Umbilical cord (tissue), 2 donors: ENCODE data around the gene ACSS3. TPM values are rescaled to one million over a fixed set of nuclear protein-coding genes. Genes with fewer than 3 reads are reported as not detected.

ENCODE experiments used
- DNase-seq: peaks from one replicate; pipeline ENCODE4 v3.0.0-alpha.2; 2015; ENCODE audit warnings: low spot score
- total RNA-seq: library from RNA; depleted of rRNA; stranded (reverse); fragments of >200 nt; gene quantifications from one replicate; pipeline ENCODE4 v1.2.3, GENCODE V29; 2014; ENCODE audit warnings: low replicate concordance; ENCODE audit not compliant: insufficient read depth

ACSS3 gene
- total RNA-seq, 1 donor from 2014 or later = 32.0 TPM

DNA sequence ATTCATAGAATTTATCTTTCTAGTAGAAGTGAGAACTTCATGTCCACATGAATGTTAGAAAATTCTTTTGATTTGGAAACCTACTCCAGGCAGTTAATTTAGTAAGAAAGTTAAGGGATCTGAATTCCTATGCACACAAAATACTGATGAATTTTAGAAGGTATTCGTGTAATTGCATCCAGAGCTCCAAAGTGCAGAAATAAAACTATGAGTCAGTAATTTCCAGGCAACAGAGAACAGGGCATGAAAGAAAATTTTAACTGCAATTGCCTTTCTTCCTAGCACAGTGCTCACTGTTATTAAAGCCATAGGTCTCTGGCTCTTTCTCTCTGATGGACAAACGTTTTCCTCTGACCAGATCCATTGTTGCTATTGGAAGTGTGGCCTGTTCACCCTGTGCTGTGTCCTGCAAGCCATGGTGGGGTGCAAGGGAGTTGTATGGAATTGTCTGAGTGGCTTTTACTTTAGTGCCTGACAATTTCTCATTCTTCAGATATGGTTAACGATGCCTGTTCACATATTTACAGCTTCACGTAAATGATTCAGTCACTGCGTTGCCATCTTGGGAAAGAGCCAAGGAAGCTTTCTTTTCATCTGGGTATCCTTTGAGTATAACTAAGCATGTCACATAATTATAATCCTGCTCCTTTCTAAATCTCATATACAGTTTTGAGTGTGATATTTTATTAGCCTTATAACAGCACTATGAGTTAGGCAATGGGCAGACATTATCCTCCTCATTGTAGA lies 145.1 kb downstream of the ACSS3 start:
- DNase-seq = no peak

DNA sequence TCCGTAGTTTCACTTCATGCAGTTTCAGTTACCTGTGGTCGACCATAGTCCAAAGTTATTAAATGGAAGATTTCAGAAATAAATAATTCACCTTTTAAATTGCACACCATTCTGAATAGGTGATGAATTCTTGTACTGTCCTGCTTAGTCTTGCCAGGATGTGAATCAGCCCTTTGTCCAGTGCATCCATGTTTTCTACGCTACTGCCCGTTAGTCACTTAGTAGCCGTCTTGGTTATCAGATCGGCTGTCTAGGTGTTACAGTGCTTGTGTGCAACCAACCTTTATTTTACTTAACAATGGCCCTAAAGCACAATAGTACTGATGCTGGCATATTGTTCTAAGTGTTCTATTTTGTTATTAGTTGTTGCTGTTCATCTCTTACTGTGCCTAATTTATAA lies 146.7 kb downstream of the ACSS3 start:
- no peak for DNase-seq

DNA sequence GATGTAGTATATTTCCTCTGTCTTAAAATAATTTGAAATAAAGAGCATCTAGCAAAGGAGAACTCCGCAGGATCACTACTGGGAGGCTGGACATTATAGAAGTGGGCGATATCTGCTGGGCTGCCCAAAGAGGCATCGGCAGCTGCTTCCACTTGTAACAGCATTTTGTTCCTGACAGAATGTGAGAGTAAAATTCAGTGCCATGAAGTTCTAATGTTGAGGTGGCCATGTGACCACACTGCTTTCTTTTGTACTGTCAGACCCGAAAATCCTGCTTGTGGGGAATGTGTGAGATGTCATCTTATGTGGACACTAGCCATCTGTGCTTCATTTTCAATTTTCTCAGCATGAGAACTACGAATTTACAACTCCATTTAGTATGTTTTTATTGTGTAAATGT lies 151.9 kb downstream of the ACSS3 start:
- no peak for DNase-seq

DNA sequence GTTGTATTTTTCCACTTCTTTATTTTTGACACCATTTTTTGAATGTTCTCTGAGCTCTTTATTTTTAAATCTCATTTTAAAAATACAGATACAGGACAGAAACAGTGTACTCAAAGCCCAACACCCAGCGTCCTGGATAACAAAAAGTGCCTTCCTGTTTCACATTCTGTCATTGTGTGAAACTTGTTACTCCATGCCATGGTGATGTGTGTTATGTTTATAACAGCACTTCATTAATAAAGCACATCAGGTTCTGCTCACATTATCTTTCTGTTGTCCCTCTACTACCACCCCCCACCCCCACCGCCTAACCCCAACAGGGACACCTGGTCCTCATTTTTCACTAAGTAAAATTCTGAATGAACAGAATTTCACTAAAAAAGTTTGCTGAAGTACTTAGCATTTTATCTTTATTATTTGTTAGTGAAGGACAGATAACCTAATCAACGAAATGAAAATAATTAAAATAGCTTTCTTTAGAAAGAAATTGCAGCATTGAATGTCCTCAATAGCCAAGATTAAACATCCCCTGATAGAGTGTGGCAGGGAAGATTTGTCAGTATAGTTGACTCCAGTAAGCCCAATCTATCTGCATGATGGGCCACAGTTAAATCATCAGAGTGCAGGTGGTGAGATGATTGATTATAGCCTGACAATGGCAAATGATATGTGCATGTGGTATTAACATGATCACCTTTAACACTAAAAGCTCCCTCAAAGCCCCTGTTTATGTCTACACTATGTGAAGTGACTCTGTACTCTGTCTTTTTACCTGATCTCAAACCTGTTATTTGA lies 153.9 kb downstream of the ACSS3 start:
- DNase-seq = no peak

DNA sequence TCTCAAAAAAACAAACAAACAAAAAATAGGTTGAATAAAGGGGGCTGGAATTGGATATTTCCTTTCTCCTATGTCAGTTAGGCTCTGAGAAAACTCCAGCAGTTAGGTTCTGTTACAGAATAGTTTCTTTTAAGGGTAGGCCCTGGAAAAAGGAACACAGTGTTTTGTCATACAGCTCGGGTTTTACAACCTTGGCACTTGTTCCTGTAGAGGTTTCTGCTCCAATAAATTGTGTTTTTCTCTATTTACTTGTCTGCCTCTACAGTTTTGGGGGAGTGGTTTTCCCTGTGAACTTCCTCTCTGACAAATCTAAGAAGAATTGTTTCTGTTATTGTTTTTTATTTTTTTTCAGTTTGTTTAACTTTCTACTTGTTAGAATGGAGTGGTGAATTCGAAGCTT lies 167.6 kb downstream of the ACSS3 start:
- DNase-seq = peak; percentile 10

DNA sequence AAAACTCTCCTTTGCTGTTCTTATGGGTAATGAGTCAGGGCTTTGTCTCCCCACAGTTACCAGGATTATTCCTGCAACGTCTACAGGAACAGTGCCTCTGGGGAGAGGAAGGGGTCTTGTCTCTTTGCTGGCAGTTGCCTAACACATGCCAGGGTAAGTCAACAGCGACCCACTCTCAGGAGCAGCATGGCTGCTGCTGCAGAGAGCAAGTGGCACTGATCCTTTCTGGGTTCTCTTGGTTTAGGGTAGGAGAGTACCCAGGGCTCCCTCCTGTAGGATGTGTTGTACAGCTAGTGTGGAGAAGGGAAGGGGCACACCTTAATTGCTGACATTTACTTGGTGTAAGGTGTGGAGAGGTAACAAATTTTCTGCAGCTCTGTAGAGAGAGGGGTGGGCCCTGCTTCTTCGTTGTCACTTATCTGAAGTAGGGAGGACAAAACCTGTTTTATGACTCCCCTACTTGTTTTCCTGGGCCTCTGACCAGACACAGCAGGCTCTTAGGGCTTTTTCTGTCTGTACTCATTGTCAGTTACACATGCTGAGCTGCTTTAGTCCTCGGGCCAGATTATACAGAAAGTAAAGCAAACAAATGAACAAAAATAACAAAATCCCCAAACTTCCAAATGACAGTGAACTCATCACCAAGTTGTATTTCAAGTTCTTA lies 168.2 kb downstream of the ACSS3 start:
- peak; percentile 23 for DNase-seq

DNA sequence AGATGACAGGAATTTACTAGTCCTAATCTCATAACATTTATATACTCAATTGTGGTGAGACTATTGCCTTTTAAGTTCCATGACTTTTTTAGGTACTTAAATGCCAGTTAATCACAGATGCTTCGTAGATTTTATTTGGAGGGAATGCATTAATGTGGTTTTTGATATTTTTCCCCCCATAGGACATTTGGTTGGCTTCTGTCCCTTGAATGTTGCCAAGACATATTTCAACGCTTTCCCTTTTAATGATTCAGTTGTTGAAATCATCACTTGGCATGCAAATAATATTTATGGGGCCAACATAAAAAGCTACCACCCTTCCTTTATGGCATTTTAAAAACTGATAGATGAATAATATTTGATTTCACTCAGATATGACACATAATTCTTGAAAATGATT lies 172.1 kb downstream of the ACSS3 start:
- no peak for DNase-seq

DNA sequence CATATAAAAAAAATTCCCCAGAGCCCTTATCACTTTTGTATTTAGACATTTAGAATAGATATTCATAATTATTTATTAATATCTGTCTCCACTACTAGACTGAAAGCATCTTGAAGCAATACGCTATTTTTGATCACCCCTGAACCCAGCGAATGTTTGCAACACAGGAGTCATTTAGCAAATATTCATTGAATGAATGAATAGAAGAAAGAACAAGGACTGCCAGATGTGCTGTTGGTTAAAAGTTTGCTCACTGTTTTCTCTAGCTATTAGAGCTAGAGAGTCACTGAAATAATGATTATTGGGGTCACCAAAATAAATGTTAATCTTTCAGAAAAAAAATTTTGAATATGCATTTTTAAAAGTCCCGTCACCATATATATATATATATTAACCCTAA lies 174.3 kb downstream of the ACSS3 start:
- no peak for DNase-seq

DNA sequence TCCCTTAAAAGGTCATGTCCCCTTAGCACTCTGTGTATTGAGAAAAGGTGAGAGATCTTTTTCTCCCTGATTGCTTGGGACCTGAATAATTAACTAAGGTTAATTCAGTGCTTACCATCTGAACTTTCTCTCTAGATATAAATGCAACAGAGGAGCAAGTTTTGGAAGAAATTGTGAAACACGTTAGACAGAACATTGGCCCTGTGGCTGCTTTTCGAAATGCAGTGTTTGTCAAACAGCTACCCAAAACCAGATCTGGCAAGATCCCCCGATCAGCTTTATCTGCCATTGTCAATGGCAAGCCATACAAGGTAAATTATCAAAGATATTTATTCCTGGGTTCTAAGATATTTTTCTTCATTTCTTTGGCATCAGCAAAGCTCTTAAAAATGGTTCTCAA lies 175.5 kb downstream of the ACSS3 start:
- no peak for DNase-seq

DNA sequence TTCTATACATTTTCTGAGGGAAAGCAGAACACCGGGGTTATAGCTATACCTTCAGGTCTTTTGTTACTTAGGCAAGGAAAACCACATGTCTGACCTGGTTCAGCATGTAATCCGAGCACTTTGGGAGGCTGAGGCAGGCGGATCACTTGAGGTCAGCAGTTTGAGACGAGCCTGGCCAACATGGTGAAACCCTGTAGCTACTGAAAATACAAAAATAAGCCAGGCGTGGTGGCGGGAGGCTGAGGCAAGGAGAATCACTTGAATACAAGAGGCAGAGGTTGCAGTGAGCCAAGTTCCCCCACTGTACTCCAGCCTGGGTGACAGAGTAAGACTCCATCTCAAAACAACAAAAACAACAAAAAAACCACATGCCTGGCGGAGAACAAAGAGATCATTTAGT lies 177.6 kb downstream of the ACSS3 start:
- DNase-seq = no peak

DNA sequence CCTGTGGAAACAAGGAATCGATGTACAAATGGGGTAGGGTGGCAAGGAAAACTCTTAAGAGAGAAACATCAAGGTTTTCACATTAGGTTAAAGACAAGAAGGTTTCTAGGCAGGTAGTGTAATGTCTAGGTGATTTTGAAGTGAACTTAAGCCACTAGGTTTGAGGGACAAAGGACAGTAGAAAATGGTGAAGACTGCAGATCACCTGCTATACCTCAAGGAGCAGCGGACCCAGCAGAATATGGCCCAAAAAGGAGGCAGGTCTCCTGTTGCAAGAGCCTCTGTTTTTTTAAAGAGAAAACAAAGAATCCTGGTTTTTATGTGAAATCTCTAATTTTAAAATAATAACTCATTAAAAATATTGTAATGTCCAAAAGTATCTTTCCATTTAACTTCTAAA lies 178.1 kb downstream of the ACSS3 start:
- DNase-seq = no peak

DNA sequence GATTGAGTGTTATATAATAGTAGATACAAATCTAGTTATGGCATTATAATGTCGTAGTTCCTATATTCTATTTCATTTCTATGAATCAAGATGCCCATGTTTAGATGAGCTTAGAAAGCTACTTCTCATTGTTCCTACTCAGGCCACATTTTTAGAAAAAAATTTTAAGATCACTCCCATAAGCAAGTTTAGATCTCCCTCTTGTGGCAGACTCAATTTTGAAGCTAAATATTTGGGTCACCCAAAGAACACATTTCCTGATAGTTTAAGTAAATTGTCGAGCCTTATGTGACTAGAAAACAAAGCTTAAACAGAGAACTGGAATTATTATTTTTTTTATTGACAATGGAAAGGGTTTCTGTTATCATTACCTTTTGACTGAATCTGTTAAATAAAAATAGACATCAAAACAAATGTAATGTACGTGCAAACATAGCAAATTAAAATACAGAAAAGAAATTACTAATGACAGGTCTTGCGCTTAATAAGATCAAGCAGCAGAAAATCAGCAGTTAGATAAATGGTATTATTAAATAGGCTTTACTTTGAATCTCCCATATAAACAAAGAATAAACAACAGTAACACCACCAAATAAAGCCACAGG lies 180.2 kb downstream of the ACSS3 start:
- DNase-seq = peak; percentile 76

DNA sequence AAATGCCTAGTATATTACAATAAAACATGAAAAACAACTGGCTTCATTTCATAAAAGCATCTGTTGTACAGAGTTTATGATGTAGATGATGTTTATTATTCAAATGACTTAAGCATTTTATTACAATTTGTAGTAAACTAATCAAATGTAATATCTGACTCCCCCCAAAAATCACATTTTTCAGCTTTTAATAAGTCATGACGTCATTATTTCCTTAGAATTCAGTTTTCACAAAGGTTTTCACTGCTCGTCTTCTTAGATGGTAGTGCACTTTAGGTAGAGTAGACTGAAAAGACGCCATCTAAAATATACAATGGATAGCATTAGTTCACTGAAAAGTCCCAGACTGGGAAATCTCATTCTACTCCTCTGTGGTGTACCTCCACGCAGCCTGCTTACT lies 181.5 kb downstream of the ACSS3 start:
- DNase-seq = no peak

DNA sequence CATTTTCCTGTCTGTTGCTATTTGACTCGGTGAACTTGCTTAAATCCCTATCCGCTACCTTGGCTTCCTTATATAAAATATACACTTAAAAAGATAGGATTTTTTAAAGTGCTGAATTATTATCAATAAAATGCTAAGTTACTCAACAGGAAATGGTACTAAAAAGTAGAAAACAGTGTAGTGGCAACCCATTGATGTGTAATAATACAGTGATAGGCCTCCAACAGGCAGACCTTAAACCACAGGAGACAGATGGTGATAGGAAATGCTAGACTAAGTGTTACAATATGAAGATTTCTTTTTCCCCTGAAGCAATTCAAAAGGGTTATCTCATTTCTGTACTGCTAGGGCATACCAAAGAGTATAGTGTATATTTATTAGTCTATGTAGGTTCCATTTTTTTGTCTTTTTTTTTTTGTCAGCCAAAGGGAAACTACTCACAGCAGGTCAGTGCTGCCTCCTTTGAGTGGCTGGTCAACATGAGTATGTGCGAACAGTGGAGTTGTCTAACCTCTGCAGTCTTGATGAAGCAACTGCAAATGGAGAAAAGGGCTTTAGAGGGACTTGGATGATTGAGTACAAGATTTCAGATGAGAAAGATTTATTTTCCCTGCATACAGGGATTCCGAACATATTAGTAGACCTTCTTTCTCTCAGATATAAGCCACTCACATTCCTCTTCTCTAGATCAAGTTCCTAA lies 183.8 kb downstream of the ACSS3 start:
- no peak for DNase-seq

DNA sequence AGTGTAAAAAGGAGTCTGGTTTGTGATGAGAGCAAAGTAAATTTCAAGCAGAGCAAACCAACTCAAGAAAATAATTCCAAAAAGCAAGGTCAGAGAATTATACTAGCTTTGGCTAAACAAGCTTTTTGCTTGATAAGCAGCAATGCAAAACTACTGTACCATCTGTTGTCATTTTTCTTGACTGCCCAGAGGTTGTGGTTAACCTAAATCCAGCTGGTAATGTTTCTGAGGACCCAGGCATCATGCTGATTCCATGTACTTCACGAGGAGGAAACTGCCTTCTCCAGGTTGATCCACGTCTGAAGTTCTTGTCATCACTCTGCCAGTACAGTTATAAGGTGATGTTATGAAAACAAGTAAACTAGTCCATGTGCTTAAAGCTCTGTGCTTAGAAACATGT lies 185.2 kb downstream of the ACSS3 start:
- no peak for DNase-seq

DNA sequence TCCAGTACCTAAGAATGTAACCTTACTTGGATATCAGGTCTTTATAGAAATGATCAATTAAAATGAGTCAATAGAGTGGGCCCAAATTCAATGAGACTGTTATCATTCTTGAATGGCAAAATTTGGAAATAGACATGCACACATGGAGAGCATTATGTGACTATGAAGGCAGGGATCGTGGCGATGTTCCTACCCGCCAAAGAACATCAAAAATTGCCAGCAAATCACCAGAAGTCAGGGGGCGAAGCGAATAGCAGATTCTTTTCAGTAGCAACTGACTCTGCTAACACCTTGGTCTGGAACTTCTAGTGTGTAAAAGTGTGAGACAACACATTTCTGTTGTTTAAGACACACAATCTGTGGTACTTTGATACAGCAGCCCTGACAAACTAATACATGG lies 192.5 kb downstream of the ACSS3 start:
- DNase-seq = no peak

DNA sequence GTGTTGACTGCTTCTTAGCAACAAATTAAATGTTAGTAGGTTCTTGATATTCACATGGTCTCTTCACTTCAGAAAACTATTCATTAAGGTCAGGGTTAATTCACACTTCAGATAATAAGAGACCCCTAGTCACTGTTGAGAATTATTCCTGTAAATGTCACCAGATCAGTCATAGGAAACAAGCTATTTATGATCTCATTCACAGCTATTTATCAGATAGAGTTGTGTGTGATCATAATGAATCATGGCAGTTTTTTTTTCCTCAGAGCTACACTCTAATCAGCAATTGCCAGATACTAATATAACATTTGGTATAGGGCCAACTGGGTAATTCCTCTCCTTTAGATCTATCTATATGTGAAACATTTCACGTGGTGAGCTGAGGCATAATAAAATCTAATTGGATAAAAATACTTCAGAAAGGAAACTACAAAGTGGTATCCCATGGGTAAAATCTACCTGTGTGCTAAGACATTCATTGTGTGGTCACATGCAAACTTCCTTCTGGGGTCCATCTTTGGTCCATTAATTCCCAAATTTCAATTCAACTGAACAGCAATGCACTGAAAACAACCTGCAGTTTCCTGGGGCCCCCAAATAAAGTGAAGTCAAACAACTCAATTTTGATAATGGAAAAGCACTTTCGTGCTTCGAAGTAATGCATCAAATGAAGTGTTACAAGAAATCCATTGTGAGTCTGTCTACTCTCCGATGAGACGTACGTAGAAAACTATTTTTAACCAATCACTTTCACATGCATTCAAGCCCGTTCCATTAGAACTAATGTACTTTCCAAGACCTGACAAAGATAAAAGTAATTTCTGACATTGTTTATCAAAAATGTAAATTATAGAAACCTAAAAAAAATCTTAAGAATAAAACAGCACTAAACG lies 197.0 kb downstream of the ACSS3 start:
- no peak for DNase-seq

DNA sequence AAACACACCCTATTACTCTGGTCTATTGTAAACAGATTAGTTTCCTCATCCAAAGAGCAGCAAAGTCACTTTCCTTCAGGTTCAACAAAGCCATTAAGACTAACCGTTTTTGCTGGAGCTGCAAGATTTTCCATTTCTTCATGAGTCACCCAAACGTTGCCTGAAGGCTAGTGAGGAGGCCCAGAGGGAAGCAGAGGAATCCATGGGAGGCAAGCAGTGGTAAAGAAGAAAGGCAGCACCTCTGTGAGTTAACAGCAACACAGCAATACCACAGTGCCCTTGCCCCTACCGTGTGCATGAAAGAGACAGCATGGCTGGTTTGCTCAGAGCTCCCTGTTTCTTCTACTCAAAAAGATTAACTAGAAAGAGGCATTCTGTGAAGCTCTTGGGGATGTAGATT lies 206.3 kb downstream of the ACSS3 start:
- no peak for DNase-seq

DNA sequence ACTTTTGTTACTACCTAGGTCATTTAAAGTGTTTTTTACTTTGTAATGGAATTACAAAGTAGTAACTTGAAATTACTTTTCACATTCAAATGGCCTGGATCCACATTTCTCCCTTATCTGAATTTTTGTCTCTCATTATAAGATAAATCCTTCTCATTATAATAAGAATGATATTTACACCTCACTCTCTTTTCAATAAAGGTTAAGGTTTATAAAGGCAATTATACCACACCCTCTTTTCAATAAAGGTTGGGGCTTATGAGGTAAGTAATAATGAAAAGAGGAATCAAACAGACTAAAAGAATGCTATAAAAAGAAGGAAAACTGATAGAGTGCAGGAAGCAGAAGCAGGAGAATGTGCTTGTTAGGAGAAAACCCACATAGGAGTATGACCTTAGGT lies 210.8 kb downstream of the ACSS3 start:
- no peak for DNase-seq

DNA sequence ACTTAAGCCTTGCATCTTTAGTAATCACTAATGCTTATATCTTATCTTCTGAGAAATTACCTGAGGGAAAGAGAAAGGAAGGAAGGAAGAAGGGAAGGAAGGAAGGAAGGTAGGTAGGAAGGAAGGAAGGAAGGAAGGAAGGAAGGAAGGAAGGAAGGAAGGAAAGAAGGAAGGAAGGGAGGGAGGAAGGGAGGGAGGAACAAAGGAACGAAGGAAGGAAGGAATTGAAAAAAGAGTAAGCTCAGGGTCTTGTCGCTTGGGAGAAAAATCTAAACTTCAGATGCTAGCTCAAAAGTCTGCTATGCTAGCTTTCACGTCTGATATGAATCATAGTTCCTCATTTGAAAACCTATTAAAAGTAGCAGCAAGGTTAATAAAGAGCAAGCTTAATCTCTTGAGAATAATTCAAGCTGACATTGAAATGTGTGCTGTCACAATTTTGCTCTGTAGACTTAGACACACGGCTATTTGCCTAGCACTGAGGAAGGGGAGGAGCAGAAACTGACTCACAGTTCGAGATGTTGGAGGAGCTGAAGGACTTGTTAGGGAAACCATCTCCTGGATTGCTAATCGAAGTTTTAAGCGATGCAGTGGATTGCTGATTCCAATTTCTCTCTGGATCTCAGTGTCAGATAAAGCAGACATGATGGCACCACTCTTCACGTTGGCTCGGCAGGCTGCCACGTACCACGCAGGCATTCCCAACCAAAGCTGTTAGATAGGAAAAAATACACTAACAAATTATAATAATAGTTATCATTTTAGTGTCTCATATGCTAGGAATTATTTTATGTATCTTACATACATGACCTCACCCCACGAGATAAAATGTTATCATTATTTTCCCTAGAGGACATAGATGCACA lies 216.7 kb downstream of the ACSS3 start:
- no peak for DNase-seq
